Rectal smooth muscle tissue (tissue), 1 donor: ENCODE data around the gene ADAMTS17.

Experiments
- H3K27ac ChIP-seq: one replicate; pipeline ENCODE4 v1.7.0; 2013; ENCODE audit warnings: low read depth, low read length, inconsistent platforms
- H3K27me3 ChIP-seq: one replicate; pipeline ENCODE4 v1.7.0; 2013; ENCODE audit warnings: low read length; ENCODE audit not compliant: control insufficient read depth, insufficient read depth
- H3K36me3 ChIP-seq: one replicate; pipeline ENCODE4 v1.7.0; 2013; ENCODE audit warnings: low read length; ENCODE audit not compliant: control insufficient read depth, insufficient read depth
- H3K4me1 ChIP-seq: one replicate; pipeline ENCODE4 v1.7.0; 2013; ENCODE audit warnings: low read length; ENCODE audit not compliant: control insufficient read depth, insufficient read depth
- H3K4me3 ChIP-seq: one replicate; pipeline ENCODE4 v1.7.0; 2013; ENCODE audit warnings: low read length
- H3K9ac ChIP-seq: one replicate; pipeline ENCODE4 v1.7.0; 2013; ENCODE audit warnings: low read length

The ADAMTS17 gene

DNA sequence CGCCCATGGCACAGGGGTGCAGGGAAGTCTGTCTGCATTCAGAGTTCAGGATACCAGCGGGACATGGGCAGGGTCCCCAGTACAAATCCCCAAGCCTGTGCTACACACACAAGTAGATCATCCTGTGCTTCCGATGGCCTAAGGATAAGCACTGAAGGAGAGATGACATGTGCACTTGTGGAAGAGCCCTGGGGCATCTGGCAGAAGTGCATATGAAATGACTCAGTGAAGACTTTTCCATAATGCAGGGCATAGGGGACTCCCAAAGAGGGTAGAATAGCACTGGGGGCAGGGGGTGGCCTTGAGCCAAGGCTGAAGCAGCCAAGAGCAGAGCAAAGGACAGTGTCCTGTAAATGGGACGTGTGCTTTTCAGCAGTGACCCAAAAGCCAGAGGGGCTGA lies 22.9 kb downstream of the ADAMTS17 start:
- H3K9ac ChIP-seq, result no peak overlapping the region
- H3K27me3 ChIP-seq, result no peaks in the 10 kb centered on the region
- H3K36me3 ChIP-seq, result no peaks in the 10 kb centered on the region
- no peak overlapping the region for H3K27ac ChIP-seq
- H3K4me3 ChIP-seq, result no peak overlapping the region
- no peaks in the 10 kb centered on the region for H3K4me1 ChIP-seq

DNA sequence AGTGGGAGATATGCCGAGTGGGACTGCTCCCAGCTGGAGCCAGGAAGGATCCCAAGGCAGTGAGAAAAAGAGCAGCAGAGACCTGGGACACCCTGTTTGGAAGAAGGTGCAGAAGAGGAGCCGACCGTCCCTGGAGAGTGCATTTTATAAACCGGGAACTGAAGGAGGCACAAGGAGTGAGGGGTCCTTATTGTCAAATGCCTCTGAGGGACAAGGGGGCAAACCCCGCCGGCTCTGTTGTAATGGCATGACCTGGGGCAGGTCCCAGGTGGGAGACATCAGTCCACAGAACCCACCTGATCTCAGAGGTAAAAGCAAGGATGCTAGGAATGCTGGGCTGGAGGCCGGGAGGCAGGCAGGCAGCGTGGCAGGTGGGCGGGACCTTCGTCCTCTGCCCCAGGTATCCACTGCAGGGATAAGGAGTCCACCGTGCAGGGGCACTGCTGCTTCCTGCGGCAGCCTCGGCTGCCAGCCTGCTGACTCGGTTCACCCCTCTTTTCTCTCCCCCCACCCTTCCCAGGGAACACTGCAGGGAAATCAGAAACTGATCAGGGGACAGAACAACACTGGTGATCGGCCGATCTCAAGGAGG lies 26.9 kb downstream of the ADAMTS17 start:
- peaks cover 3% of the 10 kb centered on the region for H3K4me1 ChIP-seq
- no peak overlapping the region for H3K4me3 ChIP-seq
- H3K27ac ChIP-seq, result no peak overlapping the region
- no peak overlapping the region for H3K9ac ChIP-seq
- no peaks in the 10 kb centered on the region for H3K36me3 ChIP-seq
- H3K27me3 ChIP-seq, result no peaks in the 10 kb centered on the region

DNA sequence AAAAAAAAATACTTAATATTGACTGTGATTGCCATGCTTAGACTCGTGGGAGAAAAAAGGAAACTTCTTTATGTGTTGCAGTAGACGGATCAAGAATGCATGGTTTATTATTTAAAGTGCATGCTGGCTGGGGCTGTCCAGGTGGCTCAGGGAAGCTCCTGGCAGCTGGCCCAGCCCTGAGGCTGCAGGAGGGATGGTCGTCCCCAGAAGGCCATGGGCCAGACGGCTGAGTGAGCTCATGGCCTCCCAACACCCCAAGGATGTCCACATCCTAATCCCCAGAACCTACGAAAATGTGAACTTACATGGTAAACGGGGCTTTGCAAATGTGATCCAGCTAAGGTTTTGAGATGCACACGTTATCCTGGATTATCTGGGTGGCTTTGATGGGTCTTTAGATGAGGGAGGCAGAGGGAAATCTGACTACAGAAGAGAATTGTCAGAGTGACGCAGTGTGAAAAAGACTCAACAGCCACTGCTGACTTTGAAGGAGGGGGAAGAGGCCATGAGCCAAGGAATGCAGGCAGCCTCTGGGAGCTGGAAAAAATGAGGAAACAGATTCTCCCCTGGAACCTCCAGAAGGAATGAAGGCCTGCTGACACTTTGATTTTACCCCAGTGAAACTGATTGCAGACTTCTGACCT lies 29.8 kb downstream of the ADAMTS17 start:
- H3K27ac ChIP-seq, result no peak overlapping the region

DNA sequence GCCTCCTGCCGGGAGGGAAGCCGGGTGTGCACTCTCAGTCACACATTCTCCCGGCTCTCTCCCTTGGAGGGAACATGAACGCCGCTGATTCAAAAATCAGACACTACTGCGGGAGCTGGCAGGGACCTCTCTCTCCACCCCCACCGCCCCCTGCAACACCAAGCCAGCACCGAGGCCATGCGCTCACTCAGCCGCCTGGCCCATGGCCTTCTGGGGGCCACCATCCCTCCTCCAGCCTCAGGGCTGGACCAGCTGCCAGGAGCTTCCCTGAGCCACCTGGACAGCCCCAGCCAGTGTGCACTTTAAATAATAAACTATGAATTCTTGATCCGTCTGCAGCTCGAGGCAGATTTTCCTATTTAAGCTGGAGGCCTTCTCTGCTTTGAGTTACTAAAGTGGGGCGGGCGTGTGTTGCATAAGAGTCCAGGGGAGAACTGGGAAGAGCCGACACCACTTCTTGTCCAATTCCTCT lies 30.6 kb downstream of the ADAMTS17 start:
- Histone ChIP-seq H3K4me1 (peaks cover 17% of the 10 kb centered on the region), H3K27me3 (no peaks in the 10 kb centered on the region), H3K9ac (no peak overlapping the region), H3K27ac (no peak overlapping the region), H3K4me3 (no peak overlapping the region), H3K36me3 (peaks cover 2% of the 10 kb centered on the region)

More for the DNA sequence above, 29.8 kb downstream of the ADAMTS17 start:
- peaks cover 17% of the 10 kb centered on the region for H3K4me1 ChIP-seq
- H3K36me3 ChIP-seq, result no peaks in the 10 kb centered on the region
- no peak overlapping the region for H3K4me3 ChIP-seq
- H3K27me3 ChIP-seq, result no peaks in the 10 kb centered on the region
- H3K9ac ChIP-seq, result no peak overlapping the region

DNA sequence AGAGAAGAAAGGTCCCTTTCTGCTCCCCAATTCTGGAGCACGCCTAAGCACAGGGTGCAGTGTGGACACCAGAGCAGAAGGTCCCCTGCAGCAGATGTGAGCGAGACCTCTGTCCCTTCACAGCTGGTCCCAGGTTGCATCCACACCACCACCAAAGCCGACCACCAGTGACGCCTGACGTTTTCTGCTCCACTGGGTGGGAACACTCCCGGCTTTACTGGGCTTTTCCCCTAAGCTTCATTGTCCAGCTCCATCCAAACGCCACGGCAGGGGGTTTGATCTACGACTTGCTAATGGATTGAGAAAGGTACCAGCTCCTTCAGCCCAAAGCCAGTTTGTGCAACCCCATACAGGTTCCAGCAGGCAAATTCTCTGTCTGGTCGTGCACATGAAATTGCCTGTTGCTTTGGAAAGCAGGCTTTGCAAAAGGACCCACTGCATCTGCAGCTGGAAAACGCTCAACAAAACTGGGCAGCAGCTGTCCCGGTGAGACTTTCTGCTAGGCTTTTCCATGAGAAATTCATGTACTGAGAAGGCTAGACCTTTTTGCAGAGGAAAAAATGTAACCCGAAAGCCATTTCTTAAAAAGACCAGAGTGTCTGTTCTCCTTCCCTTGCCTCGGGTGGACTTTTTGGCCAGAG lies 31.1 kb downstream of the ADAMTS17 start:
- H3K4me3 ChIP-seq, result no peak overlapping the region
- H3K27ac ChIP-seq, result no peak overlapping the region
- peaks cover 17% of the 10 kb centered on the region for H3K4me1 ChIP-seq

DNA sequence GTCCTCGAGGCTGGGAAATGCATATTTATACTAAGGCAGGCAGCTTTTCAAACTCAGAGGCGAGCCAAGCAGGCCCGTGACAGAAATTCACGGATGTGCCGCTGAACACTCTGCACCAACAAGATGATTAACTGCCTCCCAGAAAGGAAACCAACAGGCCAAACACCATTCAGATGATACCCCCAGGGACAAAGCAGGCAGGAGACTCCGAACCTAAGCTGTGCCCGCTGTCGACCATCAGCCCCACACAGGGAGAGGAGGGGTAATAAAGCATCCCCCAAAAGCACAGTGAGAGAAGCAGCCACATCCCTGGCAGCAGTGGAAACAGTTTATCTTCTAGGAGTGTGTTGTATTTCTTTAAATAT lies 31.8 kb downstream of the ADAMTS17 start:
- Histone ChIP-seq H3K27me3 (no peaks in the 10 kb centered on the region), H3K4me3 (no peak overlapping the region), H3K9ac (no peak overlapping the region), H3K36me3 (peaks cover 2% of the 10 kb centered on the region), H3K27ac (no peak overlapping the region), H3K4me1 (peaks cover 17% of the 10 kb centered on the region)

More for the DNA sequence above, 31.1 kb downstream of the ADAMTS17 start:
- Histone ChIP-seq H3K27me3 (no peaks in the 10 kb centered on the region), H3K9ac (no peak overlapping the region), H3K36me3 (peaks cover 2% of the 10 kb centered on the region)

DNA sequence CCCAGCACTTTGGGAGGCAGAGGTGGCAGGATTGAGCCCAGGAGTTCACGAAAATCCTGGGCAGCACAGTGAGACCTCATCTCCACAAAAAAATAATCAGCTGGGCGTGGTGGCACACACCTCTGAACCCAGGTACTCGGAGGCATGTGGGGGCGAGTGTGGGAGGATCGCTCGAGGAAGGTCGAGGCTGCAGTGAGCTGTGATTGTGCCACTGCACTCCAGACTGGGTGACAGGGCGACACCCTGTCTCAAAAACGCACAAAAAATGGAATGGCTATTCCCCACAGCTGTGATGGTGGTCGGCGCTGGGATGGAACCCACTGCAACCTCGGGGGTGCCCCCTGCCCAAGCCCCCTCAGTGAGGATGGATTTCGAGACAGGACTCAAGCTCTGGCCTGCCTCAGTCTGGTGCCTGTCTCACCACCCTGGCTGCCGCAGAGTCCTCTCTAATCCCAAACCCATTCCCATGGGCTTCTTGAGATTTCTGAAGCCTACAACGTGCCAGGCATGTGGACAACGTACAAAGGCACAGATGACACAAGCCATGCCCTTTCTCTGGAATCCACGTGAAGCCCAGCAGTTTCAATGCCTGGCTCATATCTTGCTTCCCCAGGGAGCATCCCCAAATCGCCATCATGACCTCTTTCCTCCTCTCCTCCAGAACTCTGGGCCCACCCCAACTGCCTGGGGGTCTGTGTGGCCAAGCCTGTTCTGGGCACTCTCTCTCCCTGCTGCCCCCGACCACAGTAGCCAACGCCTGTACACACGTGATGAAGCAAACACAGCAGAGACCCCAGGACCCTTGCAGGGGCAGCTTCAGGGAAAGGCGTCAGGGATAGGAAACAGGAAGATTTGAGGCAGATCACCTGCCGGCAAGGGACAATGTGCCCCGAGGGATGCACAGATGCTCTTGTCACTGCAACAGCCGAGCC lies 32.4 kb downstream of the ADAMTS17 start:
- Histone ChIP-seq H3K27ac (peak overlapping the region; percentile 60), H3K36me3 (peaks cover 2% of the 10 kb centered on the region)

DNA sequence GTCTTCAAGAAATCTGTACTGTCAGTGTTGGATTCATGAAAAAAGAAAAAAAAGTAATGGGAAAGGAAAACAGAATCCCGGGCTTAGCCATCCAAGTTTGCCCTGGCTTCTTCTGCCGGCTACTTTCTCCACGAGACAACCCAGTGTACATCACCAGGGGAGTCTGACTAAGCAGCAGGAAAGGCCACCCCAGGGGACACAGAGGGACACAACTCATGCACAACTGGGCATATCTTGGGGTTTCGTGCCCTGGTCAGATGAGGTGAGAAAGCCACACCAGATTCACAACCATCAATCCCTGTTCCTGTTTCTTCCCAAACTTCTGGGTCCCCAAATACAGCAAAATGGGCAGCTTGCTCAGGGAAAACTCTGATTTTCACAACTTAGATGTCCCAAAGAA lies 33.2 kb downstream of the ADAMTS17 start:
- Histone ChIP-seq H3K4me3 (no peak overlapping the region), H3K27me3 (no peaks in the 10 kb centered on the region), H3K4me1 (peaks cover 17% of the 10 kb centered on the region), H3K27ac (peak overlapping the region; percentile 60), H3K36me3 (peaks cover 2% of the 10 kb centered on the region), H3K9ac (no peak overlapping the region)

More for the DNA sequence above, 32.4 kb downstream of the ADAMTS17 start:
- no peaks in the 10 kb centered on the region for H3K27me3 ChIP-seq
- peaks cover 17% of the 10 kb centered on the region for H3K4me1 ChIP-seq
- H3K9ac ChIP-seq, result no peak overlapping the region
- no peak overlapping the region for H3K4me3 ChIP-seq

DNA sequence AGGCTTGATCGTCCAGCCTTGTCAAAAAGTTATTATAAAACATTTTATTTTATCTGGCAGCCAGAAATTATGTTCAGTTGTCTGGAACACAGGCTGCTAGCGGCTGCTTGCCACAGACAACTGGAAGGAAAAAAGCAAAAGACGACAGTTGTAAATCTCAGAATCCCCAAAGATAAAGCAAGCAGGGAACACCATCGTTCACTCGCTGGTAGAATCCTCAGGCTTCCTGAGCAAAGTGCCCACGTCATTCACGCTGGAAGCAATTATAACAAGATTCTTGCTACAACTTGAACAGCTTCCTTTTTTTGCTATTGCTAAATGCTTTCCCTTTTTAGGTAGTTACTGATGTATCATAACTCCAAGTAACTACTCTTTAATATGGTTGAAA lies 33.6 kb downstream of the ADAMTS17 start:
- H3K36me3 ChIP-seq, result peaks cover 2% of the 10 kb centered on the region
- no peak overlapping the region for H3K4me3 ChIP-seq
- H3K27me3 ChIP-seq, result no peaks in the 10 kb centered on the region
- no peak overlapping the region for H3K9ac ChIP-seq
- H3K4me1 ChIP-seq, result peaks cover 17% of the 10 kb centered on the region
- peak overlapping the region; percentile 60 for H3K27ac ChIP-seq

DNA sequence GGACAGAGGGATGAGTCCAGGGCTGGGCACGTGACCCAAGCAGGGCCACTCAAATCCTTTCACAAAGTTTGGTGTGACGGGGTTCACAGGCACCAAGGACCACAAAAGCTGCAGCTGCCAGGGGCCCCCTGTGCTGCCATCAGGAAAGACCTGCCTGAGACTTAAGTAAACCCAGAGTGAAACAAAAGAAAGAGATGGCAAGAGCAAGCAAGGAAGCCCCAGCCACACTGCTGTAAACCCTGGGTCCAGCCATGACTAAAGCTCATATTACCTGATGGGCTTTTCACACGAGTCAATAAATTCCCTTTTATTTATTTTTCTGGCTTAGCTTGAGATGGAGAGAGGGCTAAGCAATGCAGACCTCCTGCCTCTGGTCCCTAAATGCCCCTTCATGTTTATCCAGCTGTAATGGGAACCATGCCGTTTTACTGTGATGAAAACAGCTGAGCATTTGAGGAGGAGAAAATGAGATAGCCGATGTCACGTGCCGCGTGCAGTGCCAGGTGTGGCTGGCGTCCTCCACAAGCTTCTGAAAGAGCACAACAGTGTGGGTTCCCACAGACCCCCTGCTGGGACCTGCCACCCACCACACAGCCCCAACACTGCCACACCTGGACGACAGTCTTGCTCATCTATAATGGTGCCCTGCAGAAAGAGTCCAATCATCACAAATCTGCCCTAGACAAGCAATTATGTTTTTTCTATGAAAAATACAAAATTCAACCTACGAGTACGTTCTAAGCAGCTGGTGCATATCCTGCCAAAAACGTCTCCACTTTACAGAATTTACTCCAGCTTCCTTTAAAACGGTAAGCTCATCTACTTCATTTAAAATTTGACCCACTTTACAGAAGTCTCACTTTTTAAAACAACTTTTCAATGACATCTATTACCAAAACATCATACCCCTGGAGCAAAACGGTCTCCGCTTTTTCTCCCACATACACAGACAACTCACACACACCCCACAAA lies 34.2 kb downstream of the ADAMTS17 start:
- Histone ChIP-seq H3K4me1 (peaks cover 17% of the 10 kb centered on the region), H3K27ac (peak overlapping the region; percentile 40), H3K9ac (no peak overlapping the region), H3K27me3 (no peaks in the 10 kb centered on the region), H3K36me3 (peaks cover 2% of the 10 kb centered on the region), H3K4me3 (no peak overlapping the region)

DNA sequence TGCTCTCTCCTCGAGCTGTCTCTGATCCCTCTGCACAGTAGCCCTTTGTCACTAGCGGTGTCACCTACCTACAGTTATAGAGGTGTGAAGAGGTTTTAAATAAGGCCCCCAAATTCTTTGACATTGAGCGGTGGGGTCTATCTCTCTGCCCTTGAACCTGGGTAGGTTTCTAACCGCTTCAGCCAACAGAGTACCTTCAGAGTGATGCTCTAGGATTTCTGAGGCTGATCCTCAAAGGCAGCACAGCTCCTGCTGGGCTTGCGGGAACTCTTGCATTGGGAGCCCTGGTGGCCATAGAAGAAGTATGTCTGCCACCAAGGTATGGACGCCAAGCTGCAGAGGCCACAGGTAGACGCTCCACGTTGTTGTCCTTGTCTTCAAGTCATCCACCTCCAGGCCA lies 35.7 kb downstream of the ADAMTS17 start:
- Histone ChIP-seq H3K4me3 (no peak overlapping the region), H3K4me1 (peaks cover 17% of the 10 kb centered on the region)

More for the DNA sequence above, 35.7 kb downstream of the ADAMTS17 start:
- Histone ChIP-seq H3K36me3 (peaks cover 2% of the 10 kb centered on the region), H3K27ac (no peak overlapping the region), H3K9ac (no peak overlapping the region), H3K27me3 (no peaks in the 10 kb centered on the region)
